SU-DHL-6 (cell line): ENCODE results near the gene OSBPL7.
A peak's percentile ranks its signal among the peaks of the same experiment; 100 is the strongest.

Experiments used
- H2AFZ ChIP-seq: fragments of 200-600 bp; sonication (generic); 2 replicates; pipeline ENCODE4 v1.6.1; 2014; ENCODE audit warnings: low read depth, mild to moderate bottlenecking, moderate library complexity, mixed read lengths, antibody characterized with exemption, low read length; ENCODE audit not compliant: severe bottlenecking
- H3F3A ChIP-seq: fragments of 200-600 bp; shearing (Covaris generic); 2 replicates; pipeline ENCODE4 v1.6.0; 2016; ENCODE audit warnings: antibody characterized with exemption, mild to moderate bottlenecking; ENCODE audit not compliant: insufficient read depth
- H3K27ac ChIP-seq: fragments of 200-600 bp; sonication (generic); 2 replicates; pipeline ENCODE4 v1.5.1; 2016; ENCODE audit warnings: low read depth, mild to moderate bottlenecking, low read length, moderate library complexity, mixed read lengths
- H3K27me3 ChIP-seq: fragments of 200-600 bp; sonication (generic), shearing (Covaris generic); 2 replicates; pipeline ENCODE4 v1.6.0; 2014; ENCODE audit warnings: mild to moderate bottlenecking, low read length
- H3K36me3 ChIP-seq: fragments of 200-600 bp; sonication (generic); 2 replicates; pipeline ENCODE4 v1.6.1; 2014; ENCODE audit warnings: mild to moderate bottlenecking, low read length, mixed read lengths
- H3K4me2 ChIP-seq: fragments of 300-600, 200-600 bp; shearing (Covaris generic), sonication (generic); 2 replicates; pipeline ENCODE4 v1.6.0; 2014; ENCODE audit warnings: low read length, low read depth, mild to moderate bottlenecking; ENCODE audit not compliant: poor library complexity, severe bottlenecking
- H3K4me3 ChIP-seq: fragments of 200-600 bp; sonication (generic); 2 replicates; pipeline ENCODE4 v1.5.1; 2014; ENCODE audit warnings: antibody characterized with exemption, low read length, mild to moderate bottlenecking, mixed read lengths; ENCODE audit not compliant: insufficient read depth, poor library complexity, severe bottlenecking
- H3K79me2 ChIP-seq: fragments of 200-600 bp; sonication (generic); 2 replicates; pipeline ENCODE4 v1.6.1; 2014; ENCODE audit warnings: mild to moderate bottlenecking, low read length, moderate library complexity; ENCODE audit not compliant: insufficient read depth
- H3K9ac ChIP-seq: fragments of 200-600 bp; sonication (generic); 2 replicates; pipeline ENCODE4 v1.7.0; 2014; ENCODE audit warnings: mild to moderate bottlenecking, low read length
- H3K9me2 ChIP-seq: fragments of 200-600 bp; sonication (generic); replicated peaks from 2 replicates; pipeline ENCODE4 v1.6.1; 2014; ENCODE audit warnings: low read length; ENCODE audit not compliant: insufficient read depth
- H3K9me3 ChIP-seq: fragments of 200-600 bp; sonication (generic); 2 replicates; pipeline ENCODE4 v1.6.1; 2014; ENCODE audit warnings: low read length, mixed read lengths; ENCODE audit not compliant: insufficient read depth
- H4K20me1 ChIP-seq: fragments of 200-600 bp; sonication (generic); 2 replicates; pipeline ENCODE4 v1.6.1; 2014; ENCODE audit warnings: low read depth, mild to moderate bottlenecking, antibody characterized with exemption, low read length, moderate library complexity, mixed read lengths
- EZH2phosphoT487 ChIP-seq: fragments of 200-600 bp; sonication (generic), shearing (Covaris generic); conservative IDR thresholded peaks from 2 replicates; pipeline ENCODE4 v1.6.1; 2018; ENCODE audit warnings: mild to moderate bottlenecking, antibody characterized with exemption, low read length, moderate library complexity, mixed read lengths
- TF ChIP-seq, protein P1 (sequence below): fragments of 200-600 bp; sonication (generic); IDR thresholded peaks from one replicate; pipeline ENCODE4 v1.5.1; 2017; ENCODE audit warnings: antibody characterized with exemption, mild to moderate bottlenecking, low read length, moderate library complexity; ENCODE audit not compliant: insufficient read depth, poor library complexity, severe bottlenecking

Gene OSBPL7

GRCh38 chr17:47820033-47820789 lies 1.4 kb downstream of the OSBPL7 start:
- H3K4me2 ChIP-seq, result peak overlapping the region; percentile 87
- H3F3A ChIP-seq, result no peaks in the 10 kb centered on the region
- H3K9me2 ChIP-seq, result no peaks in the 10 kb centered on the region
- no peak overlapping the region for H3K27ac ChIP-seq
- H3K9ac ChIP-seq, result peak overlapping the region; percentile 80
- H3K9me3 ChIP-seq, result no peaks in the 10 kb centered on the region
- TF ChIP-seq EZH2phosphoT487, result no peak
- TF ChIP-seq, protein P1, sequence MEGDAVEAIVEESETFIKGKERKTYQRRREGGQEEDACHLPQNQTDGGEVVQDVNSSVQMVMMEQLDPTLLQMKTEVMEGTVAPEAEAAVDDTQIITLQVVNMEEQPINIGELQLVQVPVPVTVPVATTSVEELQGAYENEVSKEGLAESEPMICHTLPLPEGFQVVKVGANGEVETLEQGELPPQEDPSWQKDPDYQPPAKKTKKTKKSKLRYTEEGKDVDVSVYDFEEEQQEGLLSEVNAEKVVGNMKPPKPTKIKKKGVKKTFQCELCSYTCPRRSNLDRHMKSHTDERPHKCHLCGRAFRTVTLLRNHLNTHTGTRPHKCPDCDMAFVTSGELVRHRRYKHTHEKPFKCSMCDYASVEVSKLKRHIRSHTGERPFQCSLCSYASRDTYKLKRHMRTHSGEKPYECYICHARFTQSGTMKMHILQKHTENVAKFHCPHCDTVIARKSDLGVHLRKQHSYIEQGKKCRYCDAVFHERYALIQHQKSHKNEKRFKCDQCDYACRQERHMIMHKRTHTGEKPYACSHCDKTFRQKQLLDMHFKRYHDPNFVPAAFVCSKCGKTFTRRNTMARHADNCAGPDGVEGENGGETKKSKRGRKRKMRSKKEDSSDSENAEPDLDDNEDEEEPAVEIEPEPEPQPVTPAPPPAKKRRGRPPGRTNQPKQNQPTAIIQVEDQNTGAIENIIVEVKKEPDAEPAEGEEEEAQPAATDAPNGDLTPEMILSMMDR, result no peak
- no peak overlapping the region for H2AFZ ChIP-seq
- no peaks in the 10 kb centered on the region for H4K20me1 ChIP-seq
- peak overlapping the region; percentile 78 for H3K4me3 ChIP-seq
- no peaks in the 10 kb centered on the region for H3K27me3 ChIP-seq
- peaks cover 12% of the 10 kb centered on the region; the same call in 1 of the 2 replicates for H3K79me2 ChIP-seq
- no peaks in the 10 kb centered on the region for H3K36me3 ChIP-seq

GRCh38 chr17:47819475-47819874 lies 2.1 kb downstream of the OSBPL7 start:
- Histone ChIP-seq H3K79me2 (peaks cover 12% of the 10 kb centered on the region; the same call in 1 of the 2 replicates), H3K9me3 (no peaks in the 10 kb centered on the region), H3K9ac (no peak overlapping the region), H3K4me3 (no peak overlapping the region), H3K4me2 (no peak overlapping the region), H3K9me2 (no peaks in the 10 kb centered on the region), H4K20me1 (no peaks in the 10 kb centered on the region), H3K36me3 (no peaks in the 10 kb centered on the region), H3K27ac (no peak overlapping the region), H3F3A (no peaks in the 10 kb centered on the region), H2AFZ (no peak overlapping the region), H3K27me3 (no peaks in the 10 kb centered on the region)
- TF ChIP-seq, protein P1, result no peak
- TF ChIP-seq EZH2phosphoT487, result no peak

- no peak overlapping the region for H3K27ac ChIP-seq
- TF ChIP-seq, protein P1, result no peak
- TF ChIP-seq EZH2phosphoT487, result no peak
- peaks cover 12% of the 10 kb centered on the region; the same call in 1 of the 2 replicates for H3K79me2 ChIP-seq
- no peak overlapping the region for H3K4me3 ChIP-seq
- no peaks in the 10 kb centered on the region for H3K9me3 ChIP-seq
- no peaks in the 10 kb centered on the region for H3K36me3 ChIP-seq
- H3K9ac ChIP-seq, result no peak overlapping the region
- no peaks in the 10 kb centered on the region for H3F3A ChIP-seq
- no peak overlapping the region for H3K4me2 ChIP-seq
- no peak overlapping the region for H2AFZ ChIP-seq
- no peaks in the 10 kb centered on the region for H4K20me1 ChIP-seq
- no peaks in the 10 kb centered on the region for H3K27me3 ChIP-seq
- H3K9me2 ChIP-seq, result no peaks in the 10 kb centered on the region
These were observed 3.4 kb downstream of the OSBPL7 start for GRCh38 chr17:47818002-47818695.
